NB4 (cell line): Measurements from ENCODE around the gene TESPA1.
A peak's percentile ranks its signal among the peaks of the same experiment; 100 is the strongest.

Experiments
- DNase-seq: peaks from one replicate; pipeline ENCODE4 v3.0.0; 2010; ENCODE audit warnings: low read depth
- H3K4me3 ChIP-seq: one replicate; pipeline ENCODE4 v1.5.1; 2011; ENCODE audit warnings: mild to moderate bottlenecking, low read depth, low read length, moderate library complexity
- MYC ChIP-seq: IDR thresholded peaks from 2 replicates; pipeline ENCODE4 v1.6.1; 2011; ENCODE audit warnings: low read depth, low read length
- POLR2A ChIP-seq: IDR thresholded peaks from 2 replicates; pipeline ENCODE4 v1.6.1; 2011; ENCODE audit warnings: mild to moderate bottlenecking; ENCODE audit not compliant: insufficient read length; ENCODE audit errors: extremely low read depth
- TF ChIP-seq, protein P1 (sequence below): IDR thresholded peaks from 2 replicates; pipeline ENCODE4 v1.6.1; 2011; ENCODE audit warnings: low read depth, low read length
- TF ChIP-seq, protein P2 (sequence below): IDR thresholded peaks from one replicate; pipeline ENCODE4 v1.5.1; 2012; ENCODE audit warnings: low read depth, low read length

The TESPA1 gene

DNA sequence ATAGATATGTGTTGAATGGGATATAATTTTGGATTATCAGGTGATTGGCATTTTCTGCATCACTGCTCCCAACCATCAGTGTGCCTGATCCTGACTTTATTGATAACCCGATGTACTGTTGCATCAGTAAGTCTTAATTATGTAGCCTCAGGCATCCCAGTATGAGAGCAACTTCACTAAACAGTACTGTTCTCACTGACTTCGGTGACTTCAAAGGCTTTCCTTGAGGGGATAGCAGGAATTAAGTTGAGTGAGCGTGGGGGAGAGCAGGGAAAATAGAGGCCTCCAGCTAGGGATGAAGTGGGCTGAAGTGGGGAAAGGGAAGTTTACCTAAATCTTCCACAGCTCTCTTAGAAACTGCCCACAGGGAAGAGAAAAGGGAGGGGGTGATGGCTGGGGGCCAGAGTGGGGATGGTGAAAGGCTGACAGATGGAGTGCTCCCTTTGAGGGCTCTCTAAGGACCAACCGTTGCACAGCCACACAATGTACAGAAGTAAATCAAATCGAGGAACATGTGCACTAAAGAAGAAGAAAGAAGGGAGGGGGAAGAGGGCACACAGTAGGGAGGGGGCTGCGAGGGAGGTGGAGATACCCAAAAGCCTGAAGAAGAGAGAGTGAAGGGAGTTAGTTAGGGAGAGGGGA lies 24.5 kb upstream of the TESPA1 start:
- H3K4me3 ChIP-seq, result no peak overlapping the region
- TF ChIP-seq POLR2A, result no peak
- TF ChIP-seq, protein P1, sequence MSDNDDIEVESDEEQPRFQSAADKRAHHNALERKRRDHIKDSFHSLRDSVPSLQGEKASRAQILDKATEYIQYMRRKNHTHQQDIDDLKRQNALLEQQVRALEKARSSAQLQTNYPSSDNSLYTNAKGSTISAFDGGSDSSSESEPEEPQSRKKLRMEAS, result no peak
- TF ChIP-seq MYC, result no peak
- DNase-seq, result no peak

DNA sequence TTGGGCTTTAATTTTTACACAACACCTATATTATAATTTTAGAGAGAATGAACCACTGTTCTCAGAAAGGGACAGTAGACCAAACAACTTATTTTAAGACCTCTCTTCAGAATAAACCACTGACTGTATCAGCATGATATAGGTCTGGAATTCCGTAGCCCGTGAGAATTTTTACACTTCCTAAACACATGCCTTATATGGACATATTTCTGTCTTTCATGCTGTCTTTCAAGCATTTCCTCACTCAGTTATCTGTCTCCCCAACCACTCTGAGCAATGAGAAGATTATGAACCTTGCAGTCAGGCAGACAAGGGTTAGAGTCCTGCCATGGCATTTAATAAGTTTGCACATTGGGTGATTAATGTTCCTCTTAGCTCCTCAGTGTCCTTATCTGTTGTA lies 17.8 kb upstream of the TESPA1 start:
- TF ChIP-seq POLR2A (no peak), MYC (no peak)
- TF ChIP-seq, protein P1, result no peak
- TF ChIP-seq, protein P2, sequence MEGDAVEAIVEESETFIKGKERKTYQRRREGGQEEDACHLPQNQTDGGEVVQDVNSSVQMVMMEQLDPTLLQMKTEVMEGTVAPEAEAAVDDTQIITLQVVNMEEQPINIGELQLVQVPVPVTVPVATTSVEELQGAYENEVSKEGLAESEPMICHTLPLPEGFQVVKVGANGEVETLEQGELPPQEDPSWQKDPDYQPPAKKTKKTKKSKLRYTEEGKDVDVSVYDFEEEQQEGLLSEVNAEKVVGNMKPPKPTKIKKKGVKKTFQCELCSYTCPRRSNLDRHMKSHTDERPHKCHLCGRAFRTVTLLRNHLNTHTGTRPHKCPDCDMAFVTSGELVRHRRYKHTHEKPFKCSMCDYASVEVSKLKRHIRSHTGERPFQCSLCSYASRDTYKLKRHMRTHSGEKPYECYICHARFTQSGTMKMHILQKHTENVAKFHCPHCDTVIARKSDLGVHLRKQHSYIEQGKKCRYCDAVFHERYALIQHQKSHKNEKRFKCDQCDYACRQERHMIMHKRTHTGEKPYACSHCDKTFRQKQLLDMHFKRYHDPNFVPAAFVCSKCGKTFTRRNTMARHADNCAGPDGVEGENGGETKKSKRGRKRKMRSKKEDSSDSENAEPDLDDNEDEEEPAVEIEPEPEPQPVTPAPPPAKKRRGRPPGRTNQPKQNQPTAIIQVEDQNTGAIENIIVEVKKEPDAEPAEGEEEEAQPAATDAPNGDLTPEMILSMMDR, result no peak
- no peak for DNase-seq
- H3K4me3 ChIP-seq, result no peak overlapping the region

DNA sequence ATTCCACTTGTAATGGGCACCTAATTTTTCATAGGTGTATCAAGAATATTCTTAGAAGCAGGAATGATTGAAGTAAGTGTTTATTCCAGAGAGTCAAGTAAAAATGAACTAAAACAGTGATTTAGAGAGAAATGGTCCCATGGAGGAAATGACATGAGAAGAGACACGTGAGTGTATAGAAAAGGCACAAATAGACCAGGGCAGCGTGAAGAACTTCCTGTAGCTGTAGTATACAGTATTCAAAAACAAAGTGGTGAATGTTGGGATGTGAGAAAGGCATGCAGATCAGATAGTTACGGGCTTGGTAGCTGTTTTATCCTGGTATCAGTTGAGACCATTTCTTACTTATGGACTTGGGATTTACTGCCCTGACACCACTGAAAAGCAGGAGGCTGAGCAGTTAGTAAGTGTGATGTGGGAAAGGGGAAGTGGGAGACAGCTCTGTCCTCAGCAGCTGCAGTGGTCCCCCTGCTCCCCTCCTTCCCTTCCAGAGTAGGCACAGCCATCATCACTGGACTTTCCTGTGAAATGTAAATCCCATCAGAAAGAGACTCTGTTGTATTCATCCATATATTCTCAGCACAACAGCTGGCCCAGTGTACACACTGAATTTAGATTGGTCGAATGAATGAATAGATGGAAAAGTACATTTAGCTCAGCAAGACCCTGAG lies 16.8 kb upstream of the TESPA1 start:
- TF ChIP-seq, protein P1, result no peak
- TF ChIP-seq, protein P2, result no peak
- TF ChIP-seq POLR2A (no peak), MYC (no peak)
- H3K4me3 ChIP-seq, result no peak overlapping the region
- DNase-seq, result no peak

DNA sequence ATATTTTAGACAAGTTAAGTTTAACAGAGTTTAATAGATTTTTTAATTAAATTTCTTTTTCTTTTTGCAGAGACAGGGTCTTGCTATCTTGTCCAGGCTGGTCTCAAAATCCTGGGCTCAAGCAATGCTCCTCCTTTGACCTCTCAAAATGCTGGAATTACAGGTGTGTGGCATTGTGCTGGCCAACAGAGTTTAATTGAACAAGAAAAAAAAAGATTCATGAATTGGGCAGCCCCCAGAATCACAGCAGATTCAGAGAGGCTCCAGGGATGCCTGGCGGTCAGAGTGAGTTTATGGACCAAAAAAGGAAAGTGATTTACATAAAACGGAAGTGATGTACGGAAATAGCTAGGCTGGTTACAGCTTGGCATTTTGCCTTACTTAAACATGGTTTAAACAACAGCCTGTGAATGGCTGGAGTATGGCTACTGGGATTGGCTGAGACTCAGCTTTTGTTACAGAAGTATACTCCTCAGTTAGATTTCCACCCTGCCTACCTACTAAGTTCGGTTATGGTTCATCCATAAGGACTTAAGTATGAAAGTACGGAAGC lies 14.5 kb upstream of the TESPA1 start:
- peak; percentile 19 for DNase-seq
- TF ChIP-seq, protein P2, result no peak
- TF ChIP-seq MYC, result no peak
- TF ChIP-seq POLR2A, result no peak
- TF ChIP-seq, protein P1, result no peak
- no peak overlapping the region for H3K4me3 ChIP-seq

DNA sequence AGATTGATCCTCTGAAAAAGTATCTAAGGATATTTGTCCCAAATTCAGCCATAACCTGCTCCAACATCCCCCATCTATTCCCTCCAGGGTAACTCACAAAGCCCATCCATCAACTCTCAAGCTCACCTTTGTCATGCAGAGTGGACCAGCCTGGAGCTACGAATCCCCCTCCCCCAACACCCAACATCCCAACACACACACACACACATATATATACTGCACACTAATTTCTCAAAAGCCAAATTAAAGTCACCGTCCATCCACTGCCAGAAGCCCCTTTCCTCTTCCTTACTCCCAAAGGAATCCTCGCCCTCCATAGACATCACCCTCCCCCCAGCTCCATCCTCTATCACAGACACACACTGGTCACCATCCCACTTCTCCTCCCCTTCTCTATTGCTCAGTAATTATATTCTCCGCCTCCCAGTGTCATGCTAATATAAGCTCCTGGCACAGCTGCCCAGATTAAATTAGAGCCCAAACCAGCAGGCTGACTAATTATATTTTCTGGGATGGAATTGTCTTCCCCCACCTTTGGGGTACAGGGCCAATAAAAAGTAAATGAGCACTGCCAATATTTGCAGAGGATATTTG lies 13.5 kb upstream of the TESPA1 start:
- TF ChIP-seq MYC (no peak), POLR2A (no peak)
- TF ChIP-seq, protein P2, result no peak
- TF ChIP-seq, protein P1, result no peak
- H3K4me3 ChIP-seq, result no peak overlapping the region
- no peak for DNase-seq

DNA sequence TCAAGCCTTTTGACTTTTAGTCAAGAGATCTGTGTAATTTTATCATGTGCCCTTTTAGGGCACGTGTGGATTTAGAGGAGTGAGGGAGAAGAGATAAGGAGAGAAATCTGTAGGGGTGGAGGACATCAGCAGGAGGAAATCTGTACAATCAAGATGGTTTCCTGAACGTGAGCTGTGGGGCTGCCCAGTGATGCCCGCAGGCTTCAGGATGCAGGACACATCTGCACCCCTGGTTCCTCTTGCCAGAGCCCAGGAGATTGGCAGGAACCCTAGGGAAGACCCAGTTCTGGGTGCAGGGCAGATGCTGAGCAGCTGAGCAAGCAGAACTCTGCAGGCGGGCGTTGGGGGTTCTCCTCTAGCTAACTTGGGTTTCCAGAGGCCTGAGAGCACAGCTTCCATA lies 11.6 kb upstream of the TESPA1 start:
- TF ChIP-seq MYC, result no peak
- TF ChIP-seq POLR2A, result no peak
- TF ChIP-seq, protein P1, result no peak
- TF ChIP-seq, protein P2, result no peak
- no peak for DNase-seq
- H3K4me3 ChIP-seq, result no peak overlapping the region
